COLO668 (cell line): Measurements from ENCODE around the gene CAVIN1.
"Not testable (repeated sequence)": the region's sequence is repeated elsewhere in the genome, so short reads cannot be mapped to it uniquely, and the experiment has no call there.

Experiments used
- DNase-seq: peaks from one replicate; lab custom pipeline; 2025; ENCODE audit not compliant: unreplicated experiment; lab: John Stamatoyannopoulos, UW

CAVIN1 gene

DNA sequence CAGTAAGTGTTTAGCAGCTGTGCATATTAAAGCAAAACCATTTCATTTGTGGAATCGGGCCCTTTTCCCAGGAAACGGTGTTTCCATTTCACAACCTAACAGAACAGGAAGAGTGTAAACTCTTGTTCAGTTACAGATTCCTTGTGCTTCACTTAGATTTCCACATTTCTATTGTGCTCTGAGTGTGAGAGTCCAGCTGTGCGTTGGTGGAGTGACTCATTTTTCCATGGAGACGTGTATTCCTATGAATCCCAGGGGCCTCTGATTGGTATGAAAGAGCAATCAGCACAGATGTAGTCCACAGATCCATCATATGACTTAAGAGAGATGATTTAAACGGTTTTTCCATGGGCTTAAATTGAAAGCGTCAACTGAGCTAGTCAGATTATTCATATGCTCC lies 13.3 kb upstream of the CAVIN1 start:
- no peak for DNase-seq

DNA sequence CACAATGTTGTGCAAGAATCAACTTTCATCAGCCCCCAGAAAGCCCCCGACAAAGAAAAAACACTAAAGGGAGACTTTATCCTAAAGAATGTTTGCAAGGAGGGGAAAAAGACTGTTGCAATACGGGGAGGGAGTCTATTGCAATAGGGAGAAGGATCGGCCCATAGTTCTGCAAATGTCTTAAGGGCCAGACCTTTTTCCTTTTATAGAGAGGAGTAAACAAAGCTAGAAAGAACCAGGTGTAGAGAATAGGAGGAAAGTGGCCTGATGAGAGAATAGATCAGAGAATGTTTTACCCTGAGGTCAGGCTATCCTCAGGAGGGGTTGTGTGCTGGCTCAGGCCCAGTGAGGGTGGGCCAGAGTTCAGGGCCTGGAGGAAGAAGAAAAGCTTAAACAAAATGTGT lies 8.7 kb upstream of the CAVIN1 start:
- no peak for DNase-seq

DNA sequence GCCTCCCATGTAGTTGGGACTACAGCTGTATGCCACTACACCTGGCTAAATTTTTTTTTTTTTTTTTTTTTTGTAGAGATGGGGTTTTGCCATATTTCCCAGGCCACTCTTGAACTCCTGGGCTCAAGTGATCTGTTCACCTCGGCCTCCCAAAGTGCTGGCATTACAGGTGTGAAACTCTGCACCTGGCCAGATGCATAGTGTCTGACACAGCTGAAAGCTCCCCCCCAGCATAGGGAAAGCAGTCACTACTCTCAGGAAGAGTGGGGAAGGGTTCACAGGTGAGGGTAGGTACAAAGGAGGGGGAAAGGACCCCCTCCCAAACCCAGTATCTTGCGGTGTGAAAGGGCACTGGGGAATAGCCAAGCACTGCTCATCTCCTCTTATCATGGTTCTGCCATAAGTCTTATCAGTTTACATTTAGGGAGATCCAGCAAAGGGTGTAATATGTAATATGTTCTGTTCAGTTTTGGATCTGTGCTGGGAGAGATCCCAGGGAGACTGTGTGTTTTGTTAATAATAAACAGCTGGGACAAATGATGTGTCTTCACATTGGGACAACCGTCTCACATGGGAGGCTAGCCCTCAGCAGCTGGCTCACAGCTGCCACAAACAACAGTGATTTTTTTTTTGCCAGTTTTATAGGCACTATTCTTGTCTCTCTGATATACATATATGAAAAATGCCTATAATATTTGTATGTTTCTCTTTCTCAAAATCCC lies 6.8 kb upstream of the CAVIN1 start:
- DNase-seq: no peak

DNA sequence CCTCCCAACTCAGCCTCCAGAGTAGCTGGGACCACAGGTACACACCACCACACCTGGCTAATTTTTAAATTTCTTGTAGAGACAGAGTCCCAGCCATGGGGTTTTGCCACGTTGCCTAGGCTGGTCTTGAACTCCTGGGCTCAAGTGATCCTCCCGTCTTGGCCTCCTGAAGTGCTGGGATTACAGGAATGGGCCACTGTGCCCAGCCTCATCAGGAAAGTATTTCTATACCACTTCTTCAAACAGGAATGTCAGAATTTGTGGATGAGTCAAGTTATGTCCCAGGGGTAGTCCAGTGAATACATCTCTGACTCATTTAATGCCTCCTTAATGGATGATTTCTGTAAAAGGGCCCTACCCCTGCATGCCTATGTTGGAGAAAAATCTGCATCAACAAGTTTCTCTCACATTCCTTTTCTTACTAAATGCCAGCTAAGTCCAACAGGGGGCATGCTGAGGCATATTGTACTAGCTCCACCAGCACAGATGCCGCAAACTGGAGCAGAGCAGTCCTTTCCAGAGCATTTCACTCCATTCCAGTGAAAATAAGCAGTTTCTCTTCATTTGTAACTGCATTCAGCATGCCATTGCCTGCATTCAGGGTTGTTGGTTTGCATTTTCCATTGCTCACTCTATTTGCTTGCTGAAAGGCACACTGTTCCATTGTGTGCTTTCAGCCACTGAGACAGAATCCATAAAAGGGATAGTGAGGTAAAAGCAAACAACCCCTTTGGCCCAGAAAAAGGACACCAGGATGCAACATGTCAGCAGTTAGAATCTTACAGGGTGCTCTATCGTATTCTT lies 5.3 kb upstream of the CAVIN1 start:
- DNase-seq: peak; percentile 7

DNA sequence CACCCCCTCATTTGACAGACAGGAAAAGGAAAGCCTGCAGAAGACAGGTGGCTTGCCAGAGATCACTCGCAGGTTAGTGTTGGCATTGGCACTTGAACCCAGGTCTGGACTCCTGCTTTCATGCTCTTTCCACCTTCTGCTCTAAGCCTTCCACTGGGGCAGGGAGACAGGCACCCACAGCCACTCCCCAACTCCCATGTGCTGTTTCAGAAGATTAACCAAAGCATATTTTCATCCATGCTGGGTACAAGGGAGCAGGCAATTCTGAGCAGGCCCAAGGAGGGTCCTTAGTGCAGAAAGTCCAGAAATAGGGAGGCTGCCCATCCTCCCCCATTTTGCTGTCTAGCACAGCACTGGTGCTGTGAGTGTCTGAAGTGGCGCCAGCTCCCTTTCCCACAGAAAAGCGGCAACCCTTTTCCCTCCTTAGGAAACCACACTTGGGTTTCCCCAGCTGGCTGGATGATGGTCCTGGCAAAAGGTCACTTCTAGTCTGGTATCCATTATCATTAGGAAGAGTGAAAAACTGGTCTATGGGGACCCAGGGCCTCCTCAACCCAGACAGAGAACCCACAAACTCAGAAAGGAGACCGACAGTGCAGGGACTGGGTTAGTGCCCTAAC lies 2.0 kb upstream of the CAVIN1 start:
- DNase-seq: no peak

DNA sequence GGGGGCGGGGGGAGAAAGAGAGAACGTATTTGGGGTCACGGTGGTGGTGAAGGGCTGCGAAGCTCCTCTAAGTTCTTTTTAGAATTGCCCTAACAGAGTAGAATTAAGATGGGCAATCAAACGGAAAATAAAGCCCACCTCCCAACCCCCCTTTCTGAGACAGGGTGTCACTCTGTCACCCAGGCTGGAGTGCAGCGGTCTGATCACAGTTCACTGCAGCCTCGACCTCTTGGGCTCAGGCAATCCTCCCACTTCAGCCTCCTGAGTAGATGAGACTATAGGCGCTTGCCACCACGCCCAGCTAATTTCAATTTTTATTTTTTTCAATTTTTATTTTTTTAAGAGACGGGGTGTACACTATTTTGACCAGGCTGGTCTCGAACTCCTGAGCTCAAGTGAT lies 710 bp upstream of the CAVIN1 start:
- no peak for DNase-seq

DNA sequence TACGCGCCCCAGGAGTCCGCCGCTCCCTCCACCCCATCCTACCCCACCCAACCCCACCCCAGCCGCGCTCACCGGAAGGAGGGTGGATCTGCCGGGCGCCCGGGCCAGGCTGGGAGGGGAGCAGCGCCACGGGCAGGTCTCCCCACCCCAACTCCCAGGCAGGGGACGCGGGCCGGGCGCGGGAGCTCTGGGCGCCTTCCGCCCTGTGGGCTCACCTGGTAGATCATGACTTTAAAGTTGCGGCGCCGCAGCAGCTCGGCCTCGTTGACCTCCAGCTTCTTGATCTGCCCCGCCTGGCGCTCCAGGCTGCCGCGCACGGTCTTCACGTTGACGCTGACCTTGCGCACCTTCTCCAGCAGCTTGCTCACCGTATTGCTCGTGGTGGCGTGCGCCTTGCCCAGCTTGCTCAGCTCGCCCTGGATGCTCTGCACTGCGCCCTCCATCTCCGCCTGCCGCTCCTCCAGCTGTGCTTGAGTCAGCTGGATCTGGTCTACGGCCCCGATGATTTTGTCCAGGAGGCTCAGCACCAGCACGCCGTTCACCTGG lies 571 bp downstream of the CAVIN1 start:
- DNase-seq: no peak

DNA sequence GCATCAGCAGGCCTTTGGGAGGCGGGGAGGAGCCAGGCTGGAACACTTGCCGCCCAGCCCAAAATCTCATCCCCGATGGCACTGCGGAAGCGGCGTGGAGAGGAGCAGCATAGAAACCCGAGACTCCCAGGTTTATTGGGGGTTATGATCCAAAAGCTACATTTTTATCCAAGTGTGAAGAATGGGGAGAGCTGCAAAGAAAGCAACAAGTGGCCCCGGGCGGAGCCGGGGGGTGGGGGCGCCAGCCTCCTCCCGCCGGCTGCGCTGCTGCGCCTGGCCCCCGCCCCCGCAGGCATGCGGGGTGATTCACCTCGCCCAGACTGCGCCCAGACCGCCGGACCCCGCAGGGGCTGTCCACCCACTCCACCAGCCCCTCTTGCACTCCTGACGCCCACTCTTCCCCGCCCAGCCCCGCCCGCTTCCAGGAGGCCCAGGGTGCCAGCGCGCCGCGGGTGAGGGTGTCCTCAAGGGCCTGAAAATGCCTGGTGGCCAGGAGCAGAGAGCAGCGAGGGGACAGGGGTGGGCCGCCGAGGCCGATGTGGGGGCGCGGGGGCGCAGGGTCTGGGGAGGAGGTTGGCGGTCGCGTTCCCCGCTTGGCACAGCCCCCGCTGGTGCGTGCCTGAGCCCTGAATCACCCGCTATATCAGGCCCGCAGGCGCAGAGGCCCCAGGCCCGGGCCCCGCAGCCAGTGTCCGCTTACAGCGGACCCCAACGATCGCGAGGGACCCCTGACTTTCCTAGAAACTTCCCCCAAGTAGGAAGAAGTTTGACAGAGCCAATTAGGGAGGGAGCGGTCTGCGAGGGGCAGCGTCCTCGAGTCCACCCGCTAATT lies 1.3 kb downstream of the CAVIN1 start:
- no peak for DNase-seq

DNA sequence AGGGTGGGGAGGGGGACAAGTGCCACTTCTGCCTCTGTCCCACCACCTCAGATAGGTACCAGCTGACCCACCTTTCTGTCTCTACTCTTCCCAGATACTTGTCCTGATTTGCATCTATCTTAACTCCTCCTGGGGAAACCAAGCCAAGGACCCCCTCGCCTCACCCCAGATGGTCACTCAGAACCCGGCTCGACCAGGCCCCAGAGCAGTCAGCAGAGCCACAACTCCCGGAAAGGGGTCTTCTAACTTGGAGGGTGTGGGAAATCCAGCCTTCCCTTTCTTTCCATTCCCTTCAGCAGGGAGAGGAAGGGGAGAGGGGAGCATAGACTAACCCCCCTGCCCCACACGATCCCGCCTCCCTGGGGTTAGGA lies 1.9 kb downstream of the CAVIN1 start:
- DNase-seq: no peak

DNA sequence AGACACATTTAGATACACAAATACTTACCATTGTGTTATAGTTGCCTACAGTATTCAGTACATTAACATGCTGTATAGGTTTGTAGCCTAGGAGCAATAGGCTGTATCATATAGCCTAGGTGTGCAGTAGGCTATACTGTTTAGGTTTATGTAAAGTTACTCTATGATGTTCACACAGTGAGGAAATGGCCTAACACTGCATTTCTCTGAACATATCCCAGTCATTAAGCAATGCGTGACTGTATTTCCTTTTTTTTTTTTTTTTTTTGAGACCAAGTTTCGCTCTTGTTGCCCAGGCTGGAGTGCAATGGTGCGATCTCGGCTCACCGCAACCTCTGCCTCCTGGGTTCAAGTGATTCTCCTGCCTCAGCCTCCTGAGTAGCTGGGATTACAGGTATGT lies 5.1 kb downstream of the CAVIN1 start:
- DNase-seq: not testable (repeated sequence)

DNA sequence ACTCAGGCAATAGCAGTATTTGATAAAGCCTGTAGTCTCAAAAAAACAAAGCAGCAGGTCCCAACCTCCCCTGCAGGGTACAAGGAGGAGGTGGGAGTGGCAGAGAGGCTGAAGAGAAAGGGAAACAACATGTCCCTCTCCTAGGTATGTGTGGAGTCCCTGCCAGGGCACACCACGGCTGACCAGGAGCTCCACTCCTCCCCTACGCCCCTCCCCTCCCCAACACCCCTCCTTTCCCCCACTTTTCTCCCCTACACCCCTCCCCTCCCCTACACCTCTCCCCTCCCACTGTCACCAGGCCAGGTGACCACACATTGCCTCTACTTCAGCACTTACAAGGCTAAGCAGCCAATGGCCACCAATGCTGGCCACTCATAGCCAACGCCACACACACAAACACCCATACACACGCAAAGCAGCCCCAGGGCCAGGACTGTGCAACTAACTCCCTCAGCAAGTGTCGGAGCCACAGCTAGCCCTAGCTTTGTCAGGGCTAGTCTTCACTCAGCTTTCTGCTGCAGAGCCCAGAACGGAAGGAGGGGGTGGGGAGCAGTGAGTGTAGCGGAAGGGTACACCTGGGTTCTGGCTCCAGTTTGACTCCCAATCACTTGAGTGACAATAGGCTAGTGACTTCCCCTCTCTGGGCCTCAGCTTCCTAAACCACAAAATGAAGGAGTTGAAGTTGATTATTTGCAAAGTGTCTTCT lies 8.2 kb downstream of the CAVIN1 start:
- no peak for DNase-seq

DNA sequence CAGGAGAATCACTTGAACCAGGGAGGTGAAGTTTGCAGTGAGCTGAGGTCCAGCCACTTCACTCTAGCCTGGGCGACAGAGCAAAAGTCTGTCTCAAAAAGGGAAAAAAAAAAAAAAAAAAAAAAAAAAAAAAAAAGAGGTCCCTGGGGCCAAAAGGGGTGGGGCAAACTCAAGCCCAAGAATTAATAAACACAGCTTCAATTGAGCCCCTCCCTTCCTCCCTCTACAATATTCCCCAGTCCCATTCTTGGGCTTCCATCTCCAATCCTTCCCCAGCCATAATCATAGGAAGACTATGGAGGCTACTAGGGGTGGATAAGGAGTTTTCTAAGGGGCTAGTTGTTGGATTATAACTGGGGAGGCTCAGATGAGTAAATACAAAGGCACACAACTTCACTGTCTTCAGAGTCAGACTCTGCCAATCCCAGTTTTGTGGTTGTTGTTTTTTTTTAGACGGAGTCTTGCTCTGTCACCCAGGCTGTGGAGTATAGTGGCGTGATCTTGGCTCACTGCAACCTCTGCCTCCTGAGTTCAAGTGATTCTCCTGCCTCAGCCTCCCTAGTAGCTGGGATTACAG lies 9.5 kb downstream of the CAVIN1 start:
- DNase-seq: no peak

DNA sequence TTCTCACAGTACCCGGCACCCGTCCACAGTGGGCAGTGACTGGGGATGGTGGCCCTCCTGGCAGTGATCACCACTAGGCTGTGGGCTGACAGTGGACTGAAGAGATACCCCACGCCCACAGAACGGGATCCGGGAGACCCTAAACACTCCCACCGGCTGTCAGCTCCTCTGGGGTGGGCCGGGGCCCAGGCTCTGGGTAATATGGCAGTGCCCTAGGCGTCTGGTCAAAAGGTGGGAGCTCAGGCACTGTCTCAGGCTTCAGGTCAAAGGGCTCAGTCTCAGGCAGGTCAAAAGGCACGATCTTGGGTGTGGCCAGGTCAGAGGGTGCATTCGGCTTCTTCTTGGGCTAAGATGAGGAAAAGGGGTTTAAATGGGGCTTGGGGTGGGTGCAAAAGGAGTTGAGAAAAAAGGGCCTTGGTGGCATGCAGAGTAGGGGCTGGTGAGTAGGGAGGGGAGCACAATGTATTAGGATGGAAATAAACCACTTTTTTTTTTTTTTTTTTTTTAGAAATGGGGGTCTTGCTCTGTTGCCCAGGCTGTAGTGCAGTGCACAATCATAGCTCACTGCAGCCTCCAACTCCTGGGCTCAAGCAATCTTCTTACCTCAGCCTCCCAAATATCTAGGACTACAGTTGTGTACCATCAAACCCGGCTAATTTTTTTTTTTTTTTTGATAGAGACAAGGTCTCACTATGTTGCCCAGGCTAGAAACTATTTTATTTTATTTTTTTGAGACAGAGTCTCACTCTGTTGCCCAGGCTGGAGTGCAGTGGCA lies 11.0 kb downstream of the CAVIN1 start:
- no peak for DNase-seq

DNA sequence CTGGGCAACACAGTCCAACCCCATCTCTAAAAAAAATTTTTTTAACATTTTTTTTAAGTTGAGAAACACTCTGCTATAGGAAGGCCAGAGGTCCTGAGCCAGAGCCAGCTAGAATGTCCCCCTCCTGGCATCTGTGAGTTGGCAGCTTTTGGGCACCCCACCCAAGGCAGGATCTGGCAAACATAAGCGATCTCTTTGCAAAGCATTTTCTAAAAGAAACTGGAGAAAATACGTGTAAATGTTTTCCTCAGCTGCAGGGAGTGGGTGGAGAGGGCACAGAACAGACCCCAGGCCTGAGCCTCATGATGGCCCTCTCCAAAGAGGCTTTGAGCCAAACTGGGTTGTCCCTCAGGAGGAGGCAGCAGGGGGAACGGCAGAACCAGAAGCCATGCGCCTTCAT lies 11.7 kb downstream of the CAVIN1 start:
- no peak for DNase-seq

DNA sequence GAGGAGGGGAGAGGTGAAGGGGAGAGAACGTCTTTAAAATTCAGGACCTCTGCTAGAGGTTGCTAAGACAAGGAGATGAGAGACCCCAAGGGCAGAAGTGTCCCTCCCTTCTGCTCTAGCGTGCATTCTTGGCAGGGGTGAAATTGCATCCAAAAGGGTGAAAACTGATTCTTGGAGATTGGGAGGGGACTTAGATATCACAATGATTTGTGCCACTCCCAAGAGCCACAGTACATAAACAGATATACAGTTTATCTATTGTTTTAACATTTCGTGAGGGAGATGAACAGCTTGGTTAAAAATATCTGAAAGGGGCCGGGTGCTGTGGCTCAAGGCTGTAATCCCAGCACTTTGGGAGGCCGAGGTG lies 12.8 kb downstream of the CAVIN1 start:
- DNase-seq: no peak

DNA sequence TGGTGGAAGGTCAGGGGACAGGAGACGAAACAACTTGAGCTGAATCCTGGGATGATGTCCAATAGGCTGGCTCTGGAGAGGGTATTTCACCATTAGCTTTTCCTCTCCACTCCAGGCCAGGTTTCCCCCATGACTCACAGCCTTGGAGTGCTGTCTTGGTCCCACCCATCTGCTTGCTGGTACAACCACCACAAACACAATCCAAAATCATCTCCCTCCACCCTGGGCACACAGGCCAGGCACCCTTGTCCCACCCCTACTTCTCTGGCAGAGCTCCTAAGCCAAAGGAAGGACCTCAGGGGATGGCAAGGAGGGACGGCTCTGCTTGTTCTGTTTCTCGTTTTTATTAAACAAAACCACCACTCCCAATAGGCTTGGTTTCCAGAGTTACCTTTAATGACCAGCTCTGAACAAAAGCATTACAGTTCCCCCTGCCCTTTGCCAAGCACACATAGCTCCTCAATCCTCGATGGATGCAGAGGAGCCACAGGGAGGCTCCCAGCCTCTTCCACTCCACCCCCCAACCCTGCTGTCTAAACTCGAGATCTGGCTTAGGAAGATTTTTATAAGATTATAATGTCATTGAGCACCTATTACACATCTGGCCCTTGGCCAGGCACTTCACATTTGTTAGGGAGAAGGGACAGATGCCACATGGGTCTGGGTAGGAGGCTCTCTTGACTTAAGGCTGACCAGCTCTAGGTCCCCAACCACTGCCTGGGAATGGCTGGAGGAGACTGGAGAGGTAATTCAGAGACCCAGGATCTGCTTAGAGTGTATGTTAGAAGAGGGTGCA lies 13.3 kb downstream of the CAVIN1 start:
- DNase-seq: no peak

DNA sequence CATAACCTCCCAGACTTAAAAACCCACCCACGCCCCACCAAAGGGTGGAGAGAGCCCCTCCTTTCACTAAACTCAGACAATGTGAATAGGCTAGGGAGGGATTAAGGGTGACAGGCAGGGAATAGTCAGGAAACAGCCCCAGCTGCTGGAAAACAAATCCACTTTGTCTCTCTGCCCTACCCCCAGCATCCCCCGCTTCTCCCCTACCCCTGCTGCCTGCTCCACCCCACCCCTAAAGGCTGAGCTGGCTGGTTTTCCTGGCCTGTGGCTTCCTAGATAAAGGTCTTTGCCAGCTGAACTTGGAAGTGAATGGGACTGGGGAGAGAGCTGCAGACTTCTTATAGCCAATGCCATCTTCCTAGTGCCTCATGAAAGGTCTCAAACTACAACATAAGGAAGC lies 15.0 kb downstream of the CAVIN1 start:
- DNase-seq: no peak

DNA sequence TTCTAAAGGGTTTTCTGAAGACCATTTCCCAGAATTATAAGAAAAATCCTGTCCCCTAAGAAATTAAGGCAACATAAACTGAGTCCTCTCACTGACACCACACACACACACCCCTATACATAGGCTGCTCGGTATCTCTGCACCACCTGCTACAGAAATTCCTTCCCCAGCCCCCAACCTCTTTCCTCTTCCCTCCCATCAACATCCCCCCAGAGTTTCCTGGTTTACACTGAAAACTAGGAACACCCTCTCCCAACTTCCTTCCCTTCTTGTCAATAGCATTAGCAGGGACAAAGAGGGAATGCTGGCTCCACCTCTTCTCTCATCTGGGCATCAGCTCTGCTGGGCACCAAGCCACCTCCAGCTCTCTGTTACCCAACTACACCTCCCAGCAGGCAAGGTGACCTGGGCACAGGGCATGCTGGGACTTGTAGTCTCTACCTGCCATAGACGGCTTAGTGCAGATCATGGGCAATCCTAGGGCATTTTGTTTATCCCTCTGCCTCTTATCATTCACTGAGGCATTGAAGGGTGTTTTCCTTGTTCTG lies 15.7 kb downstream of the CAVIN1 start:
- peak; percentile 39 for DNase-seq
